PC-9 (cell line): ENCODE data around the gene SNX27.

Experiments
- CTCF ChIP-seq: fragments of 200-600 bp; sonication (generic); conservative IDR thresholded peaks from 2 replicates; pipeline ENCODE4 v1.6.1; 2017; ENCODE audit warnings: mixed run types, antibody characterized with exemption, mild to moderate bottlenecking, moderate library complexity
- EZH2 ChIP-seq: fragments of 200-600 bp; sonication (generic); IDR thresholded peaks from 2 replicates; pipeline ENCODE4 v1.8.0; 2017; ENCODE audit warnings: antibody characterized with exemption, low read depth

- TF ChIP-seq CTCF (no peak), EZH2 (no peak)
Observed at GRCh38 chr1:151684128-151684527, 72.3 kb downstream of the SNX27 start.
